T-helper 17 cell (primary cell): Measurements from ENCODE around the gene TMC2. TPM values are rescaled to one million over a fixed set of nuclear protein-coding genes. Genes with fewer than 3 reads are reported as not detected.

ENCODE experiments used
- ATAC-seq: fragments of 150-1000 bp; cut with Tn5 transposase; 2 replicates; pipeline ENCODE4 v1.10.0; 2021; ENCODE audit warnings: mild to moderate bottlenecking, moderate library complexity
- DNase-seq, 3 donors: peaks; one replicate each; pipeline versions ENCODE4 v3.0.0 to v3.0.0-alpha.2; 2020 to 2021
- H3K9me3 ChIP-seq: one replicate; pipeline ENCODE4 v1.7.0; 2013; ENCODE audit warnings: low read length, mild to moderate bottlenecking; ENCODE audit not compliant: control insufficient read depth, poor library complexity, severe bottlenecking
- H3K27ac Mint-ChIP-seq: one replicate; pipeline ENCODE4 v1.8.0; 2022; ENCODE audit warnings: mild to moderate bottlenecking, moderate library complexity, mixed read lengths
- H3K27me3 Mint-ChIP-seq: one replicate; pipeline ENCODE4 v1.8.0; 2022; ENCODE audit warnings: mixed read lengths
- H3K36me3 Mint-ChIP-seq: one replicate; pipeline ENCODE4 v1.8.0; 2022; ENCODE audit warnings: low read depth, mixed read lengths
- H3K4me1 Mint-ChIP-seq: one replicate; pipeline ENCODE4 v1.8.0; 2022; ENCODE audit warnings: mild to moderate bottlenecking, mixed read lengths
- H3K4me3 Mint-ChIP-seq: one replicate; pipeline ENCODE4 v1.8.0; 2022; ENCODE audit warnings: mild to moderate bottlenecking, moderate library complexity, mixed read lengths
- total RNA-seq, 4 donors: library from RNA in 2 of 4; stranded (reverse) in 2 of 4; gene quantifications; one replicate each; pipeline ENCODE4 v1.2.3 and lab custom pipeline; 2022 to 2026

The TMC2 gene
- total RNA-seq, 2 donors from 2014 or later: not detected

GRCh38 chr20:2688041-2688591 is 151.7 kb downstream of the TMC2 start:
- H3K9me3 ChIP-seq: no peaks in the 10 kb centered on the region
- Mint-ChIP-seq H3K4me1 (peaks cover 23% of the 10 kb centered on the region), H3K4me3 (no peak overlapping the region), H3K27ac (no peak overlapping the region), H3K36me3 (peaks cover 10% of the 10 kb centered on the region), H3K27me3 (peaks cover 44% of the 10 kb centered on the region)
- DNase-seq (peak; percentile 53 to 74 (median 61)), ATAC-seq (peak; percentile 89)

- H3K27me3 Mint-ChIP-seq: peaks cover 50% of the 10 kb centered on the region
- peaks cover 10% of the 10 kb centered on the region for H3K36me3 Mint-ChIP-seq
- peak overlapping the region; percentile 97 for H3K4me3 Mint-ChIP-seq
- no peak for ATAC-seq
- H3K4me1 Mint-ChIP-seq: peaks cover 23% of the 10 kb centered on the region
- no peaks in the 10 kb centered on the region for H3K9me3 ChIP-seq
- peak overlapping the region; percentile 88 for H3K27ac Mint-ChIP-seq
- DNase-seq: no peak
Observed at GRCh38 chr20:2690213-2690612, 153.8 kb downstream of the TMC2 start.

GRCh38 chr20:2690718-2691117 is 154.3 kb downstream of the TMC2 start:
- DNase-seq (no peak), ATAC-seq (no peak)
- Mint-ChIP-seq H3K4me1 (peaks cover 23% of the 10 kb centered on the region), H3K27ac (peak overlapping the region; percentile 88), H3K27me3 (peaks cover 50% of the 10 kb centered on the region), H3K4me3 (peak overlapping the region; percentile 97), H3K36me3 (peaks cover 12% of the 10 kb centered on the region)
- H3K9me3 ChIP-seq: no peaks in the 10 kb centered on the region

- Mint-ChIP-seq H3K4me3 (peak overlapping the region; percentile 97), H3K27me3 (peaks cover 52% of the 10 kb centered on the region), H3K4me1 (peaks cover 23% of the 10 kb centered on the region), H3K27ac (peak overlapping the region; percentile 88), H3K36me3 (peaks cover 12% of the 10 kb centered on the region)
- DNase-seq: no peak
- no peaks in the 10 kb centered on the region for H3K9me3 ChIP-seq
- ATAC-seq: no peak
Observed at GRCh38 chr20:2691127-2691526, 154.8 kb downstream of the TMC2 start.

Other genes starting within 250 kb of the TMC2 start
- not detected for gene TGM3, start 240.6 kb upstream of the TMC2 start, total RNA-seq
- gene TGM6, start 155.7 kb upstream of the TMC2 start, total RNA-seq: not detected
- gene SNRPB, start 65.8 kb upstream of the TMC2 start, total RNA-seq: 100 to 1,000 TPM; 136 to 140 TPM
- gene ZNF343, start 27.7 kb upstream of the TMC2 start, total RNA-seq: 1 to 10 TPM; 4.9 to 6.1 TPM
- 100 to 1,000 TPM; 254 to 274 TPM for gene NOP56, start 116.1 kb downstream of the TMC2 start, total RNA-seq
- gene IDH3B, start 127.6 kb downstream of the TMC2 start, total RNA-seq: 100 to 1,000 TPM; 112 to 135 TPM
- gene EBF4, start 156.2 kb downstream of the TMC2 start, total RNA-seq: 1 to 10 TPM; 2.0 to 2.3 TPM